Lung (tissue), 12 donors: Measurements from ENCODE around the gene EID1. TPM values are rescaled to one million over a fixed set of nuclear protein-coding genes. Genes with fewer than 3 reads are reported as not detected.

ENCODE experiments used
- ATAC-seq: fragments of 200-7000 bp; cut with Tn5 transposase; one replicate; pipeline ENCODE4 v1.9.1; 2020; ENCODE audit warnings: moderate number of reproducible peaks; ENCODE audit not compliant: insufficient read depth, low FRiP score
- DNase-seq, 3 donors: peaks; one replicate each; pipeline ENCODE4 v3.0.0-alpha.2; 2013 to 2017
- H3K27ac ChIP-seq, 2 donors: one replicate each; pipeline ENCODE4 v1.5.1; 2013; ENCODE audit warnings: mild to moderate bottlenecking in 2 of 2, moderate library complexity in 2 of 2, control low read depth in 1 of 2, inconsistent platforms in 1 of 2, low read depth in 1 of 2, low read length in 1 of 2
- H3K27me3 ChIP-seq, 3 donors: one replicate each; pipeline ENCODE4 v1.5.1; 2013; ENCODE audit warnings: low read length in 2 of 3; ENCODE audit not compliant: control insufficient read depth in 3 of 3, insufficient read depth in 3 of 3
- H3K36me3 ChIP-seq, 4 donors: one replicate each; pipeline ENCODE4 v1.5.1; 2013; ENCODE audit warnings: low read length in 4 of 4, mild to moderate bottlenecking in 1 of 4, moderate library complexity in 1 of 4; ENCODE audit not compliant: control insufficient read depth in 4 of 4, insufficient read depth in 4 of 4
- H3K4me1 ChIP-seq, 5 donors: one replicate each; pipeline ENCODE4 v1.5.1; 2013; ENCODE audit warnings: low read length in 5 of 5, mild to moderate bottlenecking in 2 of 5, moderate library complexity in 1 of 5; ENCODE audit not compliant: control insufficient read depth in 5 of 5, insufficient read depth in 5 of 5
- H3K4me3 ChIP-seq: one replicate; pipeline ENCODE4 v1.5.1; 2013; ENCODE audit warnings: mild to moderate bottlenecking, control low read depth, moderate library complexity
- H3K9ac ChIP-seq, 2 donors: one replicate each; pipeline ENCODE4 v1.5.1; 2013; ENCODE audit warnings: low read length in 2 of 2, control low read depth in 1 of 2; ENCODE audit not compliant: insufficient read depth in 1 of 2
- H3K9me3 ChIP-seq, 4 donors: one replicate each; pipeline ENCODE4 v1.5.1; 2013; ENCODE audit warnings: low read length in 3 of 4, mild to moderate bottlenecking in 1 of 4, moderate library complexity in 1 of 4; ENCODE audit not compliant: control insufficient read depth in 4 of 4, insufficient read depth in 3 of 4
- WGBS, 2 donors: extraction: QIAGEN DNeasy Blood & Tissue Kit; methylation state at CpG; one replicate each; pipeline ENCODE4 v1.1.7; 2013; 5-methylcytosine and 5-hydroxymethylcytosine counted together
- polyA plus RNA-seq, 2 donors: library from polyadenylated mRNA; stranded (reverse); fragments of 200-250 nt; gene quantifications; one replicate each; pipeline ENCODE4 v1.2.1, GENCODE V29; 2013
- total RNA-seq, 2 donors: library from RNA; depleted of rRNA in 1 of 2; stranded (reverse); fragments of >200 nt in 1 of 2; gene quantifications; one replicate each; pipeline ENCODE4 v1.2.1, GENCODE V29; 2014 to 2021
- TF ChIP-seq, protein P1 (sequence below): IDR thresholded peaks from 2 replicates; pipeline ENCODE4 v1.5.1; 2012; ENCODE audit warnings: mild to moderate bottlenecking; ENCODE audit errors: control extremely low read depth, extremely low read depth
- donor health status: control.
- donor health status: control.
- donor health status: Bipolar disorder and iron deficiency.
- donor health status: healthy.
- donor health status: DM: yes; HTN: yes; CAD: no.

EID1 gene
- total and polyA plus RNA-seq, 4 donors: 82.7 to 139 (median 86.6) TPM

GRCh38 chr15:48859426-48859825 is 18.5 kb upstream of the EID1 start:
- Histone ChIP-seq H3K9me3 (no peaks in the 10 kb centered on the region), H3K4me3 (no peak overlapping the region)
- 95 to 96% methylated on average over 2 of the region's 2 CpGs for WGBS, 2 donors

DNA sequence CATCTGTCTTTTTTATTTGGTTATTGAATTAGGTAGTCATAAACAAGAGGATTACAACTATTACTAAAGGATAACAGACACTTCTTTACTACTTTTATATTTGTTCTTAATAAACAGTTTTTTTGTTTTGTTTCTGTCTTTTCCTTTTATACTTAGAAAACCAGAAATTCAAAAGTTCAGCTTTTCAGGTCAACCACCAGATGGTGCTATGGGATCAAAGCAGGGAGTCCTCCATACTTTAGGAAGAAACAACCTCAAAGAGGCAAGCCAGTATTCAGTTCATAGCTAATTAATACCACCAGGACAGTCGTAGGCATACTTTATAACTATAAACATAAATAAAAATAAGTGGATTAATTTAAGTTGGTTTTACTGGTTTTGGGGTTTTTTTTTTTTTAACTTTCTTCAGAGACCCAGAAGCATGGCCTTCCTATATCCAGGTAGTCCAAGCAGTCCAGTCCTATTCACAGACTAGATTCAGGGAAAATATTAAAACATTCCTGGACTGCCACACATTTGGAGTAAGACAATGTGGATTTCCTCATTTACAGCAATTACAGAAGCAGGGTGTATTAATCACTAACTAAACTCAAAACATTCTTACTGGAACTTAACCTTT is 16.0 kb upstream of the EID1 start:
- Histone ChIP-seq H3K4me3 (no peak overlapping the region), H3K4me1 (peaks cover 0 to 21% (median 0%) of the 10 kb centered on the region in 5 donors), H3K36me3 (no peaks in the 10 kb centered on the region), H3K9ac (no peak overlapping the region), H3K9me3 (no peaks in the 10 kb centered on the region), H3K27ac (no peak overlapping the region), H3K27me3 (no peaks in the 10 kb centered on the region)
- DNase-seq: peak; percentile 34 to 86 (median 75)
- TF ChIP-seq, protein P1, sequence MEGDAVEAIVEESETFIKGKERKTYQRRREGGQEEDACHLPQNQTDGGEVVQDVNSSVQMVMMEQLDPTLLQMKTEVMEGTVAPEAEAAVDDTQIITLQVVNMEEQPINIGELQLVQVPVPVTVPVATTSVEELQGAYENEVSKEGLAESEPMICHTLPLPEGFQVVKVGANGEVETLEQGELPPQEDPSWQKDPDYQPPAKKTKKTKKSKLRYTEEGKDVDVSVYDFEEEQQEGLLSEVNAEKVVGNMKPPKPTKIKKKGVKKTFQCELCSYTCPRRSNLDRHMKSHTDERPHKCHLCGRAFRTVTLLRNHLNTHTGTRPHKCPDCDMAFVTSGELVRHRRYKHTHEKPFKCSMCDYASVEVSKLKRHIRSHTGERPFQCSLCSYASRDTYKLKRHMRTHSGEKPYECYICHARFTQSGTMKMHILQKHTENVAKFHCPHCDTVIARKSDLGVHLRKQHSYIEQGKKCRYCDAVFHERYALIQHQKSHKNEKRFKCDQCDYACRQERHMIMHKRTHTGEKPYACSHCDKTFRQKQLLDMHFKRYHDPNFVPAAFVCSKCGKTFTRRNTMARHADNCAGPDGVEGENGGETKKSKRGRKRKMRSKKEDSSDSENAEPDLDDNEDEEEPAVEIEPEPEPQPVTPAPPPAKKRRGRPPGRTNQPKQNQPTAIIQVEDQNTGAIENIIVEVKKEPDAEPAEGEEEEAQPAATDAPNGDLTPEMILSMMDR: peak; percentile 87
- no peak for ATAC-seq
- WGBS, 2 donors: 2 to 3% methylated on average over 1 of the region's 1 CpG

More at GRCh38 chr15:48859426-48859825, 18.5 kb upstream of the EID1 start:
- no peaks in the 10 kb centered on the region for H3K27me3 ChIP-seq
- no peak overlapping the region for H3K9ac ChIP-seq
- H3K36me3 ChIP-seq: no peaks in the 10 kb centered on the region
- H3K4me1 ChIP-seq: peaks cover 0 to 9% (median 4%) of the 10 kb centered on the region in 5 donors
- TF ChIP-seq, protein P1: no peak
- H3K27ac ChIP-seq: no peak overlapping the region
- ATAC-seq (no peak), DNase-seq (no peak)

DNA sequence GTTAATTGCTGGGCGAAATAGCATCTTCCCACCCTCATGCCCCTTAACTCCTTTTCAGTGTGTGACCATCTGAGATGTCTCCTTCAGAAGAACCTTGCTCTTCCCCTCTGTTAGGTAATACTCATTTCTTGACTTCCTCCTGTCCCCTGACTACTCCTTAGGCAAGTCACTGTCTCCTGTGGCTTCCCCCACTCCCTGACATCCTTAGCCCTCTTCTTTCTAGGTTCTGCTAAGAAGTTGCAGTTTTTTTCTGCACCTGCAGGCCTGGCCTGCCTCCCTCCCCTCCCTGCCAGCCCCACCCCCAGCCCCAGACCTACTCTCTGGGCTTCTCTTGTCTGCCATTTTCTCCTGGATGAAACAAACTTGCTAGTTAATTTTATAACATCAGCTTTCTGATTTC is 15.2 kb upstream of the EID1 start:
- no peak overlapping the region for H3K4me3 ChIP-seq
- H3K27me3 ChIP-seq: no peaks in the 10 kb centered on the region
- WGBS, 2 donors: 98 to 100% methylated on average over 1 of the region's 1 CpG
- H3K9me3 ChIP-seq: no peaks in the 10 kb centered on the region
- H3K9ac ChIP-seq: no peak overlapping the region
- TF ChIP-seq, protein P1: no peak
- DNase-seq (no peak), ATAC-seq (no peak)
- no peaks in the 10 kb centered on the region for H3K36me3 ChIP-seq
- peaks cover 0 to 21% (median 0%) of the 10 kb centered on the region in 5 donors for H3K4me1 ChIP-seq
- H3K27ac ChIP-seq: no peak overlapping the region
